ENCODE results near the gene LAMC1. TPM values are rescaled to one million over a fixed set of nuclear protein-coding genes. Genes with fewer than 3 reads are reported as not detected.

LAMC1 gene
- total RNA-seq, 2 experiments from 2014 or later = not detected

DNA sequence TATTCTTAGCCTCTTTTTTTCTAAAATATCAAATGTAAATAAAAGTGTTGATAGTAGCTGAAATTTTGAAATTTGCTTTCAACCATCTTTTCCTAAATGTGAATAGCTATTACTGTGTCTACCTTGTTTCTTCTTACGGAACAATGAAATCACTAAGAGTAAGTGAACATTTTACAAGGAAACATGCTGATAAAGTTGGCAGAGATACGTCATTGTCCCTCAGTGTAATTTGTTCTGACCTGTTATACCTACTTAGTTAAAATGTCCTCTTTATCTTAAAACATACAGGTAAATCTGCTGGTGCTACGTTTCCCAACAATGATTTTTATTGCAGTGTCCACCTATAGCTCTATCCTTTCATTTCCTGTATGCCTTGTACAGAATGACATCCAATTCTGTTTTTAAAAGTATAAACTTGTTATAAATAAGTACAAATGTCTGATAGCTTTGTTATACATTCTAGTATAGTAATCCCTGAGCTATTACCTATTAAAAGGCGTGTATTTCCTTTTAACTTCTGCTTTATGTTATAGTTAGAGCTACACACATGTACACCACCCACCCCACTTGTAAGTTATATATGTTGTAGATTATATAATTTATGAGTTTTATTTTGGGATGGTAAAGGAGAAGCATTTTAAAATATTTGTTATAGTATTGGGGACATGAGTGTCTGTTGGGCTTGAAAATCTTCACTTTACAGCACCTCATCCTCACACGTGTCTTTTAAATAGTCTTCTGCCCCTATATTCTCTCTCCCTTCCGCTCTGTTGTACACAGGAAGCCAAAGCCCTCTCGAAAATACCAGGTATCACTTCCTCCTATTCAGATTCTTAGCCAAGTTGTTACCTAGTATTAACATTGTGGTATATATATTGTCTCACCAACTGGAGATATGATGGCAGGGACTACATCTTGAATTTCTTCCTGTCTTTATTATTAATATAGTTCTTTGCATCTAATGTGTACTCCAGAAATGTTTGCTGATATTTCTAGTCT, 25.2 kb downstream of the LAMC1 start:
- intact Hi-C loops (cut with DNase I, micrococcal nuclease) = no loop called here
- Histone ChIP-seq H3K36me3 (ENCODE audit: insufficient read depth, low read length) (no peaks in the 10 kb centered on the region), H3K4me1 (ENCODE audit: insufficient read depth, low read length) (no peaks in the 10 kb centered on the region), H3K9me3 (ENCODE audit: control insufficient read depth in 1 of 2, insufficient read depth in 1 of 2, low read length in 2 of 2) (no peaks in the 10 kb centered on the region), H3K27me3 (ENCODE audit: control insufficient read depth in 1 of 2, insufficient read depth in 2 of 2, low read length in 2 of 2) (peaks cover 9 to 18% of the 10 kb centered on the region in 2 experiments), H3K27ac (ENCODE audit: low read depth in 1 of 2, low read length in 2 of 2) (no peak overlapping the region), H3K4me3 (ENCODE audit: low read length) (no peak overlapping the region)
- TF ChIP-seq, protein P1, sequence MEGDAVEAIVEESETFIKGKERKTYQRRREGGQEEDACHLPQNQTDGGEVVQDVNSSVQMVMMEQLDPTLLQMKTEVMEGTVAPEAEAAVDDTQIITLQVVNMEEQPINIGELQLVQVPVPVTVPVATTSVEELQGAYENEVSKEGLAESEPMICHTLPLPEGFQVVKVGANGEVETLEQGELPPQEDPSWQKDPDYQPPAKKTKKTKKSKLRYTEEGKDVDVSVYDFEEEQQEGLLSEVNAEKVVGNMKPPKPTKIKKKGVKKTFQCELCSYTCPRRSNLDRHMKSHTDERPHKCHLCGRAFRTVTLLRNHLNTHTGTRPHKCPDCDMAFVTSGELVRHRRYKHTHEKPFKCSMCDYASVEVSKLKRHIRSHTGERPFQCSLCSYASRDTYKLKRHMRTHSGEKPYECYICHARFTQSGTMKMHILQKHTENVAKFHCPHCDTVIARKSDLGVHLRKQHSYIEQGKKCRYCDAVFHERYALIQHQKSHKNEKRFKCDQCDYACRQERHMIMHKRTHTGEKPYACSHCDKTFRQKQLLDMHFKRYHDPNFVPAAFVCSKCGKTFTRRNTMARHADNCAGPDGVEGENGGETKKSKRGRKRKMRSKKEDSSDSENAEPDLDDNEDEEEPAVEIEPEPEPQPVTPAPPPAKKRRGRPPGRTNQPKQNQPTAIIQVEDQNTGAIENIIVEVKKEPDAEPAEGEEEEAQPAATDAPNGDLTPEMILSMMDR (IDR thresholded peaks at IDR 0.05) = no peak
- H3K4me3 Mint-ChIP-seq = no peak overlapping the region
- H3K9me3 Mint-ChIP-seq = no peaks in the 10 kb centered on the region
- H3K36me3 Mint-ChIP-seq (ENCODE audit: low read depth) = no peaks in the 10 kb centered on the region
- ATAC-seq (ENCODE audit: poor library complexity) (no peak), DNase-seq (no peak)
- ChIA-PET POLR2A (interaction anchor here (0.6 kb wide), 1 partner anchor 47 kb away, joined by 4 read pairs; no protein-coding TSS in a partner anchor), CTCF (no interaction called here)
- no peak overlapping the region for H3K27ac Mint-ChIP-seq
- peaks cover 80% of the 10 kb centered on the region for H3K27me3 Mint-ChIP-seq
- no peaks in the 10 kb centered on the region for H3K4me1 Mint-ChIP-seq (ENCODE audit: low read depth)

GRCh38 chr1:183051546-183051945, 28.3 kb downstream of the LAMC1 start:
- Histone ChIP-seq H3K27ac (ENCODE audit: low read depth in 1 of 2, low read length in 2 of 2) (no peak overlapping the region), H3K9me3 (ENCODE audit: control insufficient read depth in 1 of 2, insufficient read depth in 1 of 2, low read length in 2 of 2) (no peaks in the 10 kb centered on the region), H3K4me1 (ENCODE audit: insufficient read depth, low read length) (no peaks in the 10 kb centered on the region), H3K36me3 (ENCODE audit: insufficient read depth, low read length) (no peaks in the 10 kb centered on the region), H3K4me3 (ENCODE audit: low read length) (no peak overlapping the region), H3K27me3 (ENCODE audit: control insufficient read depth in 1 of 2, insufficient read depth in 2 of 2, low read length in 2 of 2) (peaks cover 6 to 12% of the 10 kb centered on the region in 2 experiments)
- CTCF ChIA-PET = no interaction called here
- H3K36me3 Mint-ChIP-seq (ENCODE audit: low read depth) = no peaks in the 10 kb centered on the region
- H3K27ac Mint-ChIP-seq = no peak overlapping the region
- TF ChIP-seq, protein P1 (IDR thresholded peaks at IDR 0.05) = no peak
- POLR2A ChIA-PET = no interaction called here
- ATAC-seq (ENCODE audit: poor library complexity) = no peak
- no peak for DNase-seq
- intact Hi-C loops (cut with DNase I, micrococcal nuclease) = no loop called here
- H3K4me3 Mint-ChIP-seq = no peak overlapping the region
- no peaks in the 10 kb centered on the region for H3K4me1 Mint-ChIP-seq (ENCODE audit: low read depth)
- H3K27me3 Mint-ChIP-seq = peaks cover 80% of the 10 kb centered on the region
- H3K9me3 Mint-ChIP-seq = no peaks in the 10 kb centered on the region

- intact Hi-C loops (cut with DNase I, micrococcal nuclease) = no loop called here
- Mint-ChIP-seq H3K4me1 (ENCODE audit: low read depth) (no peaks in the 10 kb centered on the region), H3K36me3 (ENCODE audit: low read depth) (no peaks in the 10 kb centered on the region), H3K27me3 (peaks cover 74% of the 10 kb centered on the region), H3K9me3 (no peaks in the 10 kb centered on the region), H3K4me3 (no peak overlapping the region), H3K27ac (no peak overlapping the region)
- CTCF ChIA-PET = no interaction called here
- DNase-seq (no peak), ATAC-seq (ENCODE audit: poor library complexity) (no peak)
- no peaks in the 10 kb centered on the region for H3K9me3 ChIP-seq (ENCODE audit: control insufficient read depth in 1 of 2, insufficient read depth in 1 of 2, low read length in 2 of 2)
- H3K4me1 ChIP-seq (ENCODE audit: insufficient read depth, low read length) = no peaks in the 10 kb centered on the region
- H3K27me3 ChIP-seq (ENCODE audit: control insufficient read depth in 1 of 2, insufficient read depth in 2 of 2, low read length in 2 of 2) = peaks cover 6 to 11% of the 10 kb centered on the region in 2 experiments
- H3K27ac ChIP-seq (ENCODE audit: low read depth in 1 of 2, low read length in 2 of 2) = no peak overlapping the region
- no peaks in the 10 kb centered on the region for H3K36me3 ChIP-seq (ENCODE audit: insufficient read depth, low read length)
- H3K4me3 ChIP-seq (ENCODE audit: low read length) = no peak overlapping the region
- TF ChIP-seq, protein P1 (IDR thresholded peaks at IDR 0.05) = no peak
- POLR2A ChIA-PET = no interaction called here
Observed at GRCh38 chr1:183052861-183053260, 29.6 kb downstream of the LAMC1 start.

Data from CD4-positive, alpha-beta T cell (primary cell).